HUES48 (cell line): Measurements from ENCODE around the gene IMMP1L.

Source experiments
- H3K27ac ChIP-seq: one replicate; pipeline ENCODE4 v1.7.0; 2013; ENCODE audit warnings: low read depth, low read length, inconsistent platforms
- H3K27me3 ChIP-seq: 2 replicates; pipeline ENCODE4 v1.6.1; 2013; ENCODE audit warnings: mild to moderate bottlenecking, low read length; ENCODE audit not compliant: control insufficient read depth, insufficient read depth
- H3K36me3 ChIP-seq: 2 replicates; pipeline ENCODE4 v1.6.1; 2013; ENCODE audit warnings: low read length; ENCODE audit not compliant: control insufficient read depth, insufficient read depth
- H3K4me1 ChIP-seq: 2 replicates; pipeline ENCODE4 v1.6.1; 2013; ENCODE audit warnings: mild to moderate bottlenecking, low read length; ENCODE audit not compliant: control insufficient read depth, insufficient read depth
- H3K4me3 ChIP-seq: 2 replicates; pipeline ENCODE4 v1.5.1; 2013; ENCODE audit warnings: mild to moderate bottlenecking, low read depth, low read length
- H3K9ac ChIP-seq: 2 replicates; pipeline ENCODE4 v1.6.1; 2013; ENCODE audit warnings: mild to moderate bottlenecking, low read depth, low read length, moderate library complexity
- H3K9me3 ChIP-seq: 2 replicates; pipeline ENCODE4 v1.6.1; 2013; ENCODE audit warnings: low read length; ENCODE audit not compliant: control insufficient read depth, insufficient read depth

IMMP1L gene

DNA sequence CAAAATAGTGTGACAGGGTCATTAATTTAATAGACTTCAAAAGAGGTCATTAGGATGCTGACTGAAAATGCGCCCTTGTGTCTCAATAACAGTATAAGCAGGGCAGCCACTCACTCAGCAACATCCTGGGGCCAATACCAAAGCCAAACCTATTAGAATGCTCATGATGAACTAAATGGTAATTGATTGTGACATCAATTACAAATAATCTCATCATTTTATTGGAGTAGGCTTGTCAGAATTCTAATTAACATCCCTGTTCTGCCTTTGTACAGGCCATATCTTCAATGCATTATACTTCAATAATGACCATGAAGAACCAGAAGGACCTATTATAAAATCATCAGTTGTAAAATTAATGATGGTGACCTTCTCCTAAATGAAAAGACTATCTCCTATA, 75.6 kb downstream of the IMMP1L start:
- Histone ChIP-seq H3K36me3 (0 out of 2 replicates have a peak, but pooled peaks cover 8% of the 10 kb centered on the region), H3K27me3 (no peaks in the 10 kb centered on the region), H3K9me3 (no peaks in the 10 kb centered on the region), H3K27ac (no peak overlapping the region), H3K4me1 (no peaks in the 10 kb centered on the region), H3K4me3 (no peak overlapping the region), H3K9ac (no peak overlapping the region)

DNA sequence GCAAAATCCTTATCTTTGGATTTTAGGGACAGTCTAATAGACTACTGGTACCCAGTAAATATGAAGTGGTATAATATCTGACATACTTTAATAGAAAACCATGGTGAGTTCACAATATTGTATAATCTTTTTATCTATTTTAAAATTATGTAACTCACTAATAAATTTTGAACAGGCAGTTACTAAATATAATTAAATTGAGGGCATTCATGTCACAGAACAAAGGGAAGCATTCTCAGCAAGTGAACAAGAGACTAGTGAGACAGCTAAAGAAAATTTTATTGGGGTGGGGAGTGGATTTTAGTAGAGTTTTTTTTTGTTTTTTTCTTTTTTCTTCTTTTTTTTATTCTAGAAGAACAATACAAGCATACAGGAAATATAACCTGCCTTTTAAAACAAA, 84.8 kb downstream of the IMMP1L start:
- H3K9me3 ChIP-seq, result no peaks in the 10 kb centered on the region
- peaks cover 41% of the 10 kb centered on the region for H3K4me1 ChIP-seq
- no peaks in the 10 kb centered on the region for H3K27me3 ChIP-seq
- no peak overlapping the region for H3K27ac ChIP-seq
- H3K4me3 ChIP-seq, result no peak overlapping the region
- peaks cover 4% of the 10 kb centered on the region; the same call in 1 of the 2 replicates for H3K36me3 ChIP-seq
- no peak overlapping the region for H3K9ac ChIP-seq

DNA sequence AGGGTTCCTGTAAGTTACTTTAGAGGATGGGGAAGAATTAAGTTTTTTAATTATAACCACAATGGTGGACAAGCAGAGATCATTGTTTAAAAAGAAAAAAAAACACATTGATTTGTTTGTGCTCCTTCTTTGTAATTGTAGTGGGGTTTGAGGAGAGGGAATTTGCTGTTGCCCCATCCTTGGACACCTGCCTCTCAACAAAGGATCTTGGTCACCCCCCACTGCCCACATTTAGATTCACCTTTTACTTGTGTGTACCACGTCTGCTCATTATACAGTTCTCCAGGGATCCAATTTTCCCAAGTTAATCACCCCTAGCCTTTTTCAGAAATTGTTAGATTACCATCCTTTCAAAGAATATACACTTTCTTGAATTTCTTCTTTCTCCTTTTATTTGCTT, 86.7 kb downstream of the IMMP1L start:
- H3K9me3 ChIP-seq, result no peaks in the 10 kb centered on the region
- H3K9ac ChIP-seq, result no peak overlapping the region
- 0 out of 2 replicates have a peak overlapping the region, but pooled peaks have one; percentile 3 for H3K4me3 ChIP-seq
- peak overlapping the region; percentile 84 for H3K27ac ChIP-seq
- peaks cover 4% of the 10 kb centered on the region; the same call in 1 of the 2 replicates for H3K36me3 ChIP-seq
- no peaks in the 10 kb centered on the region for H3K27me3 ChIP-seq
- peaks cover 60% of the 10 kb centered on the region for H3K4me1 ChIP-seq

DNA sequence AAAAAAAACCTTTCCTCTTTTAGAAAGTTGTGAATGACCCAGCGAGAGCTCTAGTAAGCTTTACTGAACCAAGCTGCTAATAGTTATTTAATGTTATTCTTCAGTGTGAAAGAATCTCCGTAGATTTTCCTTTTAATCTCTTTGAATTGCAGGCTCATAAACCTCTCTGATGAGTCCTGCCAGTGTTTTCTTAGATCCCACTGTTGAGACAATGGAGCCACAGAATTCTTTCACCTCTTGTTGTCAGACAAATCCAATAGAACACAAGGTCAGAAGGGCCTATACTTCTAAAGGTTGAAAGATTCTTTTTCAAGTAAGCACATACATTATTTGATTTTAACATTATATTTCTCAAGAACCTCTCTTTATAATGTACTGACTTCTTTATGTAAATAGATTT, 87.6 kb downstream of the IMMP1L start:
- H3K27me3 ChIP-seq, result no peaks in the 10 kb centered on the region
- no peaks in the 10 kb centered on the region for H3K9me3 ChIP-seq
- H3K4me3 ChIP-seq, result 0 out of 2 replicates have a peak overlapping the region, but pooled peaks have one; percentile 10
- H3K27ac ChIP-seq, result peak overlapping the region; percentile 84
- no peaks in the 10 kb centered on the region for H3K36me3 ChIP-seq
- H3K4me1 ChIP-seq, result peaks cover 69% of the 10 kb centered on the region
- no peak overlapping the region for H3K9ac ChIP-seq

DNA sequence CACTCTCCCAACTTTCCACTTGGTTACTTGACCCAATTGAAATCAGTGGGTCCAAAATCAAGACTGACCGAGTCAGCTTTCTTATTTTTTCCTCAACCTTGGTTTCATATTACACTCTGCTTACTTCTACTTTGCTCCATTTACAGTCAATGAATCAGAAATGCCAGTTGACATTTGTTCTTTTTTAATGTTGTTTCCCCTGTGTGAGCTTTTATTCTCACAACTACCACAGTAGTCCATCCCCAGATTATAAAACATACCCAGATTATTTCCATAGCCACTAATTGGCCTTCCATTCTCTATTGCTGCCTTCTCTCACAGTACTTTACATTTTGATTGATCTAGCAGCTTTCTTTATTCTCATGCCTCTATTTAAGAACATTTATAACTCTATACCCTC, 89.8 kb downstream of the IMMP1L start:
- Histone ChIP-seq H3K4me3 (no peak overlapping the region), H3K9me3 (no peaks in the 10 kb centered on the region), H3K9ac (no peak overlapping the region), H3K36me3 (no peaks in the 10 kb centered on the region), H3K27me3 (no peaks in the 10 kb centered on the region), H3K27ac (no peak overlapping the region), H3K4me1 (peaks cover 72% of the 10 kb centered on the region)

DNA sequence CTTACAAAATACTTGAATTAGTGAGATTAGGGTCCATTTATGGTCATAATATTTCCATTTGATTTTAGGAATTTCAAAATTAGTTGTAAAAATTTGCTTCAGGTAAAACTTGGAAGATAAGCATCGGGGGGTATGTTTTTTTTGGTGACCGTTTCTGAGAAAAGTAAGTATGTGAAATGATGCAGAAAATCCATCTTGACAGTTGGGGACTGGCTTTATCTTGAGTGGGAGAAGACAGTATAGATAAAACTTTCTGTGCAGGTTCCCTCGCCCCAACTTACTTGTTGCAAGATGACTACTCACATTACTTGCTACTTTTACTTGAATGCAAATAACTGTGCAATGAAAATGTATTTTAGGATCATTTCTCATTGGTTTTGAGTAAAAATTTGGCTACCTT, 90.3 kb downstream of the IMMP1L start:
- Histone ChIP-seq H3K9me3 (no peaks in the 10 kb centered on the region), H3K27me3 (no peaks in the 10 kb centered on the region), H3K9ac (no peak overlapping the region), H3K36me3 (no peaks in the 10 kb centered on the region), H3K4me3 (no peak overlapping the region), H3K4me1 (peaks cover 72% of the 10 kb centered on the region), H3K27ac (no peak overlapping the region)

DNA sequence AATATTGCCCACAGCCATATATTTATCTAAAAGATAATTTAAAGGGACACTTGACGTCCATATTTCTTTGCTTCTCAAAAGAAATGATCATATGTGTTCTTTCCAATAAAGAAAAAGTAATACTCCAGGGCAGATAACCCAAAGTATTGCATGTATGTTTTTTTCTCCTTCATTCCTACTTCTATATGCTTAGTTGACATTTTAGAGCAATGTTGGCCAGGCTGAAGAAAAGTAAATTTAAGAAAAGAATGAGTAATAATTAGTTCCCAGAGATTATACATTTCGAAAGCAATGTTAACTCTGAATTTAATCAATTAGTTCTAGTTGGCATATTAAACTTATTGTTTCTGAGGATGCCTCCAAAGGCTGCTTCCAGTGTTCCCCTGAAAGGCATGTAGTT, 91.6 kb downstream of the IMMP1L start:
- Histone ChIP-seq H3K4me1 (peaks cover 69% of the 10 kb centered on the region), H3K9me3 (no peaks in the 10 kb centered on the region), H3K27ac (peak overlapping the region; percentile 72)

DNA sequence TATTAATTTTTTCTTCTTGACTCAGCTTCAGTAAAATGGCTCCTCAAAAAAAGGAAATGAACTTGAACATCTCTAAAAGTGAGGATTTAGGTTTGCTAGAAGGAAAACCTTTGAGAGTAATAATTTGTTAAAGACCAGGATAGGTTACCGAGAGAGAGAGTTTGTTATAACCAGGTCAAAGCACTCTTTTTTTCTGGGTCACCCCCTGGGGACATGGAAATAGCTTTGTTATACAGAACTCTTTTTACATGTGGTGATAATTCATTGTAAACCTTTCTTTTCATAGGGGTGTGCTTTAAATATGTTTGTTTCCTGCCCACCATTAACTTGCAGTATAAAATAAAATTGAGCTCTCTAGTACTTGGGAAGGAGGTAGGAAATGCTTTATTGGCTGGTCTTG, 92.1 kb downstream of the IMMP1L start:
- no peaks in the 10 kb centered on the region for H3K36me3 ChIP-seq
- H3K9ac ChIP-seq, result no peak overlapping the region
- peaks cover 64% of the 10 kb centered on the region for H3K4me1 ChIP-seq
- no peak overlapping the region for H3K4me3 ChIP-seq
- H3K27ac ChIP-seq, result peak overlapping the region; percentile 72
- no peaks in the 10 kb centered on the region for H3K27me3 ChIP-seq
- no peaks in the 10 kb centered on the region for H3K9me3 ChIP-seq

More for the DNA sequence above, 91.6 kb downstream of the IMMP1L start:
- no peaks in the 10 kb centered on the region for H3K27me3 ChIP-seq
- H3K36me3 ChIP-seq, result no peaks in the 10 kb centered on the region
- no peak overlapping the region for H3K4me3 ChIP-seq
- H3K9ac ChIP-seq, result no peak overlapping the region

DNA sequence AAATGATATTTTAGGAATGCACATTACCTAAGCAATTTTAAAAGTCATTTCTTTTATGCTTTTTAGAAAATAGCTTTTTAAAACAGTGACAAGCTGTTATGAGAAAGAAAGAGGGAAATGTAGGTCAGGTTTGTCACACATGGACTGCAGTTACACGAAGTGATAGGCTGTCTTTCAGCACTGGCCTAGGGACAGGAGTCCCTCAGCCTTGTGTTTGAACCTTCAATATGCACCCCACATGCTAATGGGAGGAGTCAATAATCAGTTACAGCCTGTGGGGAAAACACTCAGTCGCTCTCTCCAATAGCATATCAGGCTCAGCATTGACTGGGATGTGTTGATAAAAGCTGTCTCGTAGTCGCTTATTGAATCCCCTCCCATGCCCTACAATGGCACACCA, 94.0 kb downstream of the IMMP1L start:
- no peaks in the 10 kb centered on the region for H3K36me3 ChIP-seq
- H3K9me3 ChIP-seq, result no peaks in the 10 kb centered on the region
- H3K4me3 ChIP-seq, result no peak overlapping the region
- H3K9ac ChIP-seq, result no peak overlapping the region
- no peak overlapping the region for H3K27ac ChIP-seq
- H3K27me3 ChIP-seq, result no peaks in the 10 kb centered on the region
- H3K4me1 ChIP-seq, result peaks cover 45% of the 10 kb centered on the region

DNA sequence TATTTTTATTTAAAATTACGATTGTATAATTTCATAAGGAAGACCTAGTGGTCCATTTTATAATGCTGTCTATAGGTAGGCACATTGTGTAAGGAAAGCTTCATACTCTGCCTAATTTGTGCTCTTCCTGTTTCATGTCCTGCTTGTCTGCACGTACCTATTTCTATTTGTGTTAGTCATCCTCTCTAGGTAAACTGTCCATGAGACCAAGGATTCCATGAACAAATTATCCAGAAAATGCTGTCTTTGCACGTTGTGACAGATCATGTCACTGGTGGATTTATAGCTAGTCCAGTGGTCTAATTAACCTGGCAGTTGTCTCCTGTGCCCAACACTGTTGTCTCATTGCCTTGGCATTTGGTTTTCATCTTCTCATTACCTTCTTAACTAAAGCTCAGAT, 95.1 kb downstream of the IMMP1L start:
- no peaks in the 10 kb centered on the region for H3K36me3 ChIP-seq
- no peak overlapping the region for H3K4me3 ChIP-seq
- peaks cover 34% of the 10 kb centered on the region for H3K4me1 ChIP-seq
- no peak overlapping the region for H3K9ac ChIP-seq
- H3K27ac ChIP-seq, result no peak overlapping the region
- no peaks in the 10 kb centered on the region for H3K9me3 ChIP-seq
- H3K27me3 ChIP-seq, result no peaks in the 10 kb centered on the region

DNA sequence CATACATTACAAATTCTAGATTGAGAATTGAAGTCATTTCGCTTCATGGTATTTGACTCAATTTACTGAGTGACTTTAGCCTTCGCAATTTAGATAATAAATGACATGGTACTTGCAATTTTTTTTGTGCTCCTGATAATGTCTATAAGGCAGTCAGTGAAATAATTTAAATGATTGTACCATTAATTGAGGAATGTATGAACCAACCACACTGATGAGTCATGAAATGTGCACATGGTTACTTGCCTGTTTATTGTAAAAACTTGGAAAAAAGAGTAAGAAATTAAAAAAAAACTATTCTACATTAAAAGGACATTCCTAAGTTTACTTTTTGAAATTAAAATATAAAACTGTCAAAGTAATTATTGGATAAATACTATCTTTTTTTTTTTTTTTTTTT, 96.5 kb downstream of the IMMP1L start:
- Histone ChIP-seq H3K27ac (no peak overlapping the region), H3K9ac (no peak overlapping the region), H3K4me1 (peaks cover 20% of the 10 kb centered on the region), H3K27me3 (no peaks in the 10 kb centered on the region), H3K9me3 (no peaks in the 10 kb centered on the region), H3K4me3 (no peak overlapping the region), H3K36me3 (no peaks in the 10 kb centered on the region)

DNA sequence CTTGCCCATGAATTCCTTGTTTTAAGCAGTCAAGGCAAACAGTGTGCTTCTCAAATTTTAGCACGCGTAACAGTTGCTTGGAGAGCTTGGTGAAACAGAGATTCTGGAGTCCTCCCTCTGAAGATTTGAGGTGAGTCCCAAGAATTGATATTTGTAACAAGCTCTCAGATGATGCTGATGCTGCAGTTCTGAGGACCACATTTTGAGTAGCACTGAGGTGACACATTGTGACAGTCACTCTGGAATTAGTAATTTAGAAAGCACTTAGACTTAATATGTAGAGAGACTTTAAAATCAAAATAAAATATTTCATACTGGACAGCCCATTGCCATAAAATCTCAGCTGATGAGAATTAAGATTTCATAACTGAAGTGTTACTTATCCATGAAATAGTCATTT, 101.2 kb downstream of the IMMP1L start:
- Histone ChIP-seq H3K9ac (no peak overlapping the region), H3K9me3 (no peaks in the 10 kb centered on the region), H3K27ac (no peak overlapping the region), H3K27me3 (no peaks in the 10 kb centered on the region), H3K4me3 (no peak overlapping the region), H3K36me3 (no peaks in the 10 kb centered on the region), H3K4me1 (no peaks in the 10 kb centered on the region)
